Amygdala (tissue), 56 donors: Measurements from ENCODE around the gene IGIP.
"Not testable (repeated sequence)": the region's sequence is repeated elsewhere in the genome, so short reads cannot be mapped to it uniquely, and the experiment has no call there.

Experiments
- DNase-seq, 56 donors: peaks; one replicate each; lab custom pipeline; 2025; lab: John Stamatoyannopoulos, UW

IGIP gene

GRCh38 chr5:140136624-140137023 lies 10.9 kb downstream of the IGIP start:
- no peak for DNase-seq

- DNase-seq, result no peak
Measured at GRCh38 chr5:140140435-140140834, 14.7 kb downstream of the IGIP start.

GRCh38 chr5:140141241-140141640 lies 15.5 kb downstream of the IGIP start:
- no peak for DNase-seq

DNA sequence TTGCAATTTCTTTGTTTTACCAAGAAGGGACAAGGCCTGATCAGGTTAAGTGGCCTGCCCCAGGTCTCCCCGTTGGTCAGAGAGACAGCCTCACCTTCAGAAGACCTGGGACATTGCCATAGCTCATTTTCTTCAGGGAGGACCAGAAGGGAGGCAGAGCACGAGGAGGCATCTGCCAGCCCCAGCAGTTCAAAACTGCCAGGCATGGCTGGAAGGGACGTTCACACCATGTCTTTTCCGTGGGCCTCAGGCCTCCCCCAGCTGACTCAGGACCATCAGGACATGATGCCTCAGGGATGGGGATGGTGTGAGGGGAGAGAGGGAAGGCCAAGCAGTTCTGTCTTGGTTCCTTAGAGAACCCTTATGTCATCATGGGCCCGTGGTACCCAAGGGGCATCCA lies 16.5 kb downstream of the IGIP start:
- DNase-seq, result no peak

DNA sequence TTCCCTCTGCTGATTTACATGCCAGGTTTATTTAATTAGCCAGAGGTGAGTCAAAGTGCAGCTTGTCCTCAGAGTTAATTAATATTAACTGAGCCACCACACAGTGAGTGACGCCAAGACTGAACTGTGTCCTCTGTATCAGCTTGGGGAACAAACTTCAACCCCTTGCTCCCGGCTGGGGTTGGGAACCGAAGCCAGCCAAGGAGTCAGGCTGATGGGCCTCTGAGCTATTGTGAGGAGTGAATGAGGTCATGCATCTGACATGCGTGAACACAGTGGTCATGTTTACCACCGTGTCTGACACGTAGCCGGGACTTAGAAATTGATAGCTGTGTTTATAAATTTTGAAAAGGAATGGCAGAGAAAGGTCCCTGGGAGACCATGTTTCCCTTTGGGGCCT lies 17.1 kb downstream of the IGIP start:
- DNase-seq, result no peak

DNA sequence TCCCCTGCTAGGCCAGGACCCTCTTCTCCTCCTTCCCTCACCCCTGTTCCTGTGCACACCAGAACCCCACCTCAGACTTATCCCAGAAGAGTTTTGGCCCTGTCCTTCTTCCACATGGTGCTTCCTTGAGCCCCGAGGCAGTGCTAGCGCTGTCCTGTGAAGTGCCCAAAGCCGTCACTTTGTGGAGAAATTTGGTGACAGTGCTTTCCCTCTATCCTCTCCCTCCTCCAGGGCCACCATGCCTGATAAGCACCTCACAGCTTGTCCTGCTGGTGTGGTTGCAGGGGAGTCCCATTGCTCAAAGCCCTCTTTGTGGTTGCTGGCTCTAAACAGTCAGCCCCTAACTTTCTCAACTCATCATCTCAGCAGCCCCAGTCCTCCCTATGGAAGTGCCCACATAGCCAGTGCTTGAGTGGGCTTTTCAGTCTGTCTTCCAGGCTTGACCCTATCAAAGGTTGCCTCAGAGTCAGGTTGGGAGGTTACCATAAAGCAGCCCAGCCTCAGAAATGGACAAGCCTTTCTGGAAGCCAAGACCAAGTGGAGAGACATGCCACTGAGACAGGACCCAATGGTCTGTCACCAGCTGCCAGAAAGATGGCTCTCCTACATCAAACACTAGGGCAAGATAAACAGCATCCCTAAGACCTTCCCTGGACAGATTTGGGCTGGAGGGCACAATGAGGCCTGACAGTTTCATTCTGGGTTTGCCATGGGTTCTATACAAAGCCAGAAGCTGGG lies 18.0 kb downstream of the IGIP start:
- DNase-seq, result no peak

DNA sequence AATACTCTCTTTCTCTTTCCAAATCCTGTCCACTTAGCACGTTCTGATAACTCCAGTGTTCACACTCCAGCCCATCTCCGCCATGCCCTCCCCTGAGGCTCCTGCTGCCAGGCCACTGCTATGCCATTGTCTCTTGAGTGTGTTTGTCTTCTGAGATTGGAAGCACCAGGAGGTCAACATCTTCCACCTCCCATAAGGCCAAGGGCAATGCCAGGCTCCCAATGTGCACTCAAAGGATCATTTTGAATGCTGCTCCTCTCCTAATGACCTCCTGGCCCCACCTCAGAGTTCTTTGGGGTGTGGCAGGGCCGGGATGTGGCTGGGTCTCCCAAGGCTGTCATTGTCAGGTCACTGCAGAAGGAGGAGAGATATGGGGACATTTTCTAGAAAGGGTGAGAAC lies 19.5 kb downstream of the IGIP start:
- DNase-seq, result no peak

DNA sequence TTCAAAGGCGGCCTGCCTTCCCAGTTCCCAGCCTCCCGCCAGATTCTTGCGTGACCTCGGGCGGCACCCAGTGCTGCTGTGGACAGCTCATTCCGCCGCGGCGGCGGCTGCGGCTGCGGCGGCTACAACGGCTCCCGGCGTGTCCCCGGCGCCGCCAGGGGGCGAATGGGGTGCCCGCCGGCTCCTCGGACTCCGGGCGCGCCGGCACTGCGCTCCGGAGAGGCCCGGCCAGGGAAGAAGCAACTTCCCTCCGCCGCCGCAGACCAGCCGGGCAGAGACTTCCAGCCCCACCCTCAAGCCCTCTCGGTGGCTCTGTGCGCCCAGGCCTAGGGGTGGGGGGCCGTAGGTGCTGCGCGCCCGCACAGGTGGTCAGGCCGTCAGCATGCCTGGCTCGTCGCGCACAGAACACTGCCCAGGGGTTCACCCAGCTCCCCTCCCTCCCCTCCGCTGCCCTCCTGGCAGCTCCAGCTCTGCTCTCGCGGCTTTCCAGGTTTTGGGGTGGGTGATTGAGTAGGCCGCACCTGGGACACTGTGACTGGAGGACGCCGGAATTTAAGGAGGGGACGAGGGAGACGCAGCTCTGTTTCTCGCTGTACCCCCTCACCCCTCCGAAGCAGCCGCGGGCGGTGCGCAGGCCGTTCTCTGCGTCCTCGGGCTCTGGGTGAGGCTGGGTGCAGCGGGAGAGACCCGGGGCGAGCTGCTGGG lies 20.2 kb downstream of the IGIP start:
- DNase-seq, result peak in 28 of 56 donors; percentile 12 to 72 (median 39)

DNA sequence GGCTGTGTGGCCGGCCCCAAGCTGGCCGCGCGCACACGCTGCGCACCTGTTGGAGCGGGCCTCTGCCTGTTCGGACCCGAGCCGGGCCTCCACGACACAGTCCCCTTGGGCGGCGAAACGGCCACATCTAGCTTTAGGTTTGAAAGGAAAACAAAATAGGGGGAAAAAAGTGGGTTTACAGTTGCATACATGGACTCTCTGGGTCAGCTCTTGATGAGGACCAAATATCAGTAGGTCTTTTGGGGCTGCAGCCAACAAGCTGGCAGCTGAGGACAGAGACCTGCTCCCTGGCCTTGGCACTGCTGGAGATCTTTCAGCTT lies 20.7 kb downstream of the IGIP start:
- DNase-seq, result no peak

GRCh38 chr5:140147460-140147859 lies 21.7 kb downstream of the IGIP start:
- no peak for DNase-seq

DNA sequence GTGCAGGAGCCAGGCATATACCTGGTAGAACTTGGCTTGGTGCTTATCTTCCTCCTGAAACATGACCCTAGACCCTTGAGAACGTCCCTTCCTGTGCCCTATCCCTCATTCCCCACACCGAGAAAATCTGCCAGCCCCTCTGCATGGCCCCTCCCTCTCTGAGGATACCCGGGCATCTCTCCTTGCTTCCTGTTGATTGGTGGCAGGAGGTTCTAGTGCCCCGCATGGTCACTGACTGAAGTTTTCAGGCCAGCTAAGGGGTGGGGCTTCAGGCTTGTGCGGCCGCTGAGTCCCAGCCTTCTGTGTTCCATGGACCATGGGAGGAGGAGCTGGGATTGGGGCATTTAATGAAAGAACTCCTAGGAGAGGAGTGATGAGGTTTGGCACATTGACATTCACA lies 22.8 kb downstream of the IGIP start:
- DNase-seq, result peak in 2 of 56 donors; percentile 22 to 36

DNA sequence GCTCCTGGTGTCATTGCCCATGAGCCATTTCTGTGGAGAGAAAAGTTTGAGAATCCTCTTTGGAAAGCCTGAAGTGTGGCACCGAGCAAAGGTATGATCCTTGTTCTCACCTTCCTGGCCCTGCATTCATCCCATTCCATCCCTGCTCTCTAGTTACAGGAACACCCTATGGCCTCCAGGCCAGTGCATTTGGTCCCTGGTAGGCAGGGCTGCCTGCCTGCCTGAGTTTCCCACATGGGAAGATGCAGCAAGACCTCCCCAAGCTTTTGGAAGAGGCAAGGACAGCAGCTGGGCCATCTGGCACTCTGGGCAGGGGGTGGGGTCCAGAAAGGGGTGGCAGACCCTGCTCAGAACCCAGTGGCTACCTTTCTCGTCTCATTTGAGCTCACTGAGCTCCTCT lies 24.5 kb downstream of the IGIP start:
- no peak for DNase-seq

DNA sequence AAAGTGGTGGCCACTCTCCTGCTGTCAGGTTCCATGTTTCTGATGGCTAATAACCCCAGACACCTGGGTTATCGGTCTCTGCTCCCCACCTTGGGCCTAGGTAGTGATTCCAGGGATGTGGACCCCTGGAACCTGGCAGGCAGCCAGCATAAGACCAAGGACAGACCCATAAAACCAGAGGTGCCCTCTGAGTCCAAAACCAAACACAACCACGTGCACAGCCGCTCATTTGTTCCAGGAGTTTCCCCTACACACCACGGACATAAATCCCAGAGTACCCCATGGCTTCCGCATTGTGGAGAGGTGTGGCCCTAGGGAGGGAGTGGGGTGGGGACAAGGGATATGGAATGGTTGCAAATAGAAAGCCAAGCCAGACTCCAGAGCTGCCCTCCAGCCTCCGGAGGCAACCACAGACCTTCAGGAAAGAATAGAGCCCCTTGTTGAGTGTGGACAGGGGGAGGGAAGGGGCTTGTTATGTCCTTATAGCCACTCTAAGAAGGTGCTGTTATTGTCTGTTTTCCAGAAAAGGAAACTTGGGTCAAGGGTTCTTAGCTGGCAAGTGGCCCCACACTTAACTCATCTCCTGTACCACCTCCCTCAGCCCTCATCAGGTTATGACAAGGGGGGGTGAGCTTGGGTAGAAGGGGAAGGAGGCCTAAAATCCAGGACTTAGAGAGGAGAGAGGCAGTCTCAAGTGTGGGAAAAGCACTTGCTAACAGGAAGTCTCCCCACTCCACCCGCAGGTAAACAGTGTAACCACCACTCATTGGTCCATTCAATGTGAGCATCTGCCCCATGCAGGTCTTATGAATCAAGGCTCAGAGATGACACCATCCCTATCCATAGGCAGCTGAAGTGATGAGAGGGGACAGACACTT lies 25.6 kb downstream of the IGIP start:
- DNase-seq, result no peak

DNA sequence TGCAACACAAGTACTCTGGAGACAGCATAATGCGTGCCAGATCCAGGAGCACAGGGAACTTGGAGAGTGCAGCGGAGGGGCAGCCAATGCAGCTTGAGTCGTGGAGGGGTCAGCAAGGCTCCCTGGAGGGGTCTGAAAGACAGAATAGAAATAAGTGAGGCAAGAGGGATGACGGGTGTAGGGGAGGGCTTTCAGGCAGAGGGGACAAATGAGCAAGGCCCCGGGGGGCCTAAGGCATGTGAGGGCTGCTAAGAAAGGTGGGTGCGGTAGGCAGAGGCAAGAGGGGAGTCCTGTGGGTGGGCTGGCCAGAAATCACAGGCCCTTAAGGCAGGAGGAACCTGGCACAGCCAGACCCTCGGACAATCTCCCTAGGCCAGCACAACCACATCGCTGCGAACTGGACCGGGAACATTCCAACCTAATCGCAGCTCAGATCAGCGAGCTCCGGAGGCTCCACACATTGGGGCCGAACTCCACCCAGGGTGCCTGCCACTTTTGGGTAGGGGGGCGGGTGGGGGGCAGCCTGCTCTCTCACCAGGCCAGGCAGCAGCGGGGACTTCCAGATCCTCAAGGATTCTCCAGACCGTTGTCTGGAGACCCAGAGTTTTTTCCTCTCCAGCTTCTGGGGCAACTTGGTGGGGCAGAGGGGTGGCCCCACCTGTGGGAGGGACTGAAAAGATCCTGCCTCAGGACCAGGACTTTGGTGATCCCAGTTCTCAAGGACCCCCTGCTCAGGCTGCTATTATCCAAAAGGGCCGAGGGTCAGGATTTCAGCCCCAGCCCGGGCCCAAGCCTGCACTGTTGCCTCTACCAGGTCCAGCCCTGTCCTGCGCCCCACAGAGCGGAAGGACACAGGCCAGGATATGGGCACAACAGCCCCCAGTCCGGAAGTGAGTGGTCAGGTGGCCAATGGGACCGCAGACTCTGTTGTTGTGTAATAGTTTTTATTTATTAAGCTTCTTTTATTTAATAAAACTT lies 26.6 kb downstream of the IGIP start:
- no peak for DNase-seq

GRCh38 chr5:140153255-140153654 lies 27.5 kb downstream of the IGIP start:
- DNase-seq, result peak in 1 of 56 donors; percentile 14

DNA sequence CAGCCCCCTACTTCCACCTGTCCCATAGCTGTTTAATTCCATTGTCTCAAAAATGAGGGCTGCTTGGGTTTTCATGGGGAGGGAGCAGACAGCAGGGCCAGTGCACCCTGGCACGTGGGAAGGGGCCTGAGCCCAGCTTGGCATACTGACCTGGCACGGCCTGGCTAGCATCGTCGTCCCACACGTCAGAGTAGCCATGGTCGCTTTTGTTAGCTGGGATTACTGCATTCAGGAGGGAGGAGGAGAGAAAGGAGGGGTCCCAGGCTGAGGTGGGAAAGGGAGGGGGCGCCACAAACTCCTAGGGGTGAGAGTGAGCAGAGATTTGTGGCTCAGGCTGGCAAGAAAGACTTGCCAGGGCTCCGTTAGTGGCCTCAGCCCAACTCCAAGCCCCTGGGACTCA lies 28.2 kb downstream of the IGIP start:
- DNase-seq, result peak in 18 of 56 donors; percentile 15 to 82 (median 30)

DNA sequence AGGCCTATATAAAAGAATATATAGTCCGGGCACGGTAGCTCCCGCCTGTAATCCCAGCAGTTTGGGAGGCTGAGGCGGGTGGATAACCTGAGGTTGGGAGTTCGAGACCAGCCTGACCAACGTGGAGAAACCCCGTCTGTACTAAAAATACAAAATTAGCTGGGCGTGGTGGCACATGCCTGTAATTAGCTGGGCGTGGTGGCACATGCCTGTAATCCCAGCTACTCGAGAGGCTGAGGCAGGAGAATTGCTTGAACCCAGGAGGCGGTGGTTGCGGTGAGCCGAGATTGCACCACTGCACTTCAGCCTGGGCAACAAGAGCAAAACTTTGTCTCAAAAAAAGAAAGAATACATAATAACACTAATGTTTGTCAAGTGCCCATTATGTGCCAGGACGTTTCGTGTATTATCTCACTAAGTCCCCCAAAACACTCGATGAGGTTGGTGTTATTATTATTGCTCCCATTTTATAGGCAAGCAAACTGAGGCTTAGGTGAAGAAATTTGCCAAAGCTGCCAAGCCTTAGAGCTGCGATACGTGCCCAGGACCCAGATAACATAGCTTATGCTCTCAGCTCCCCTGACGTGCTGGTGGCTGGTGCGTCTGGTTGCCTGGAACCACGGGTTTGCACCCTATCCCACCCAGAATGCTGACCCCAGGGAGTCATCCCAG lies 29.1 kb downstream of the IGIP start:
- not testable (repeated sequence) for DNase-seq

- peak; percentile 51 to 99 (median 89) for DNase-seq
Measured at GRCh38 chr5:140157032-140157781, 31.5 kb downstream of the IGIP start.
